Anterior cingulate cortex (tissue), 58 donors: ENCODE results near the gene PIP5K1C.
"Not testable (repeated sequence)": the region's sequence is repeated elsewhere in the genome, so short reads cannot be mapped to it uniquely, and the experiment has no call there.

Experiments used
- DNase-seq, 58 donors: peaks; one replicate each; lab custom pipeline; 2025; lab: John Stamatoyannopoulos, UW

Gene PIP5K1C

DNA sequence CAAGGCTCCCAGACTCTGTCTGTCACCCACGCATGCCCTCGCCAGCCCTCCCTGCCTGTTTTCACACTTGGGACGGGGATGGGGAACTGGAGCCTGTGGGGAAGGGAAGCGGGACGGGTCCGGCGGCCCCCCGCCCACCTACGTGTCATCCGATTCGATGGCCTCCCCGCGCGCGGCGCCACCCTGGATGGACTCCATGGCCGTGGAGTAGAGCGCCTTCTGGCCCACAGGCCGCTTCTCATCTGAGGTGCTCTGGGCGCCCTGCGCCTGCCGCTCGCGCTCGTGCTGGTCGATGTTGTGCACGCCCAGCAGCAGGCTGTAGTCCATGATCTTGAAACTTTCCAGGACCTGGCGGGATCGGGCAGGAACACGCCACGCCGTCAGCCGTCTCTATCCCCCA is 48.6 kb downstream of the PIP5K1C start:
- DNase-seq = no peak

DNA sequence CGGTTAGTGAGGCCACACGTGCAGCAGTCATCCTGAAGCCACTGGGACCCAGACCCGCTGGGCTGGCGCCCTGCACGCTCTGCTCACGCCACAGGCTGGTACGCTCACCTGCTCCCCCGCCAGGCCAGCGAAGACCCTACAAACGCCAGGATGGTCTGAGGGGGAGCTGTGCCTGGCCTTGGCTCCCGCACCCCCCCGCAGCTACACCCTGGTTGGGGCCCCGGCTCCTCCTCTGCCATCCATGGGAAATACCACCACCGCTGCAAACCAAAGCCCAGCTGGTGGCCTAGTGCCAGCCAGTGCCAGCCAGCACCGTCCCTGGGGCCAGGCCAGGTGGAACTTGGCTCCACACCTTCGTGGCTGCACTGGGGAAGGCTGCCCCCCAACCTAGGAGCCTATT is 50.4 kb downstream of the PIP5K1C start:
- DNase-seq = peak in 2 of 58 donors; percentile 16 to 56

DNA sequence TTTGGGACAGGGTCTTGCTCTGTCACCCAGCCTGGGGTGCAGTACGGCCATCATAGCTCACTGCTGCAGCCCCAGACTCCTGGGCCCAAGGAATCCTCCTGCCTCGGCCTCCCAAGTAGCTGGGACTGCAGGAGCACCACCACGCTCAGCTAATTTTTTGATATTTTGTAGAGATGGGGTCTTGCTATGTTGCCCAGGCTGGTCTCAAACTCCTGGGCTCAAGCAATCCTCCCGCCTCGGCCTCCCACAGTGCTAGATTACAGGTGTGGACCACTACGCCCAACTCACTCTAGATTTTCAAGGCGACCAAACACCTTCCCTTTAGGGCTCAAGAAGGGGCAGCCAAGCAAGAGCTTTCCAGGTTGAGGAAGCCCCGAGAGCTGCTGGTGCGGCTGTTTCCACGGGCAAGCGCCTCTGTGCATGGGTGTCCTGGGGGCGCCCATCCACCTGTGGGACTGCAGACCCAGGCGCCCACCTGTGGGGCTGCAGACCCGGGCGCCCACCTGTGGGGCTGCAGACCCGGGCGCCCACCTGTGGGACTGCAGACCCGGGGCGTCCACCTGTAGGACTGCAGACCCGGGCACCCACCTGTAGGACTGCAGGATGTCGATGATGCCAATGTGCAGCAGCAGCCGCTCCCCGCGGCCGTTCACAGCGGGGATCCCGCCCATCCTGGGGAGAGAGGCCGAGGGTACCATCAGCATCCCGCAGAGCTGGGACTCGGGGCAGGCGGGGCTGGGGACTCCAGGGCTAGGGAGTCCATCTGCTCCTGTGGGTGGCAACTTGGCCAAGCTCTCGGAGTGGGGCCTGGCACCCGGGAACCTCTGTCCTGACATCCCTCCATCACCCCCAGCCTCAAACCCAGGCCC is 52.0 kb downstream of the PIP5K1C start:
- DNase-seq = no peak

DNA sequence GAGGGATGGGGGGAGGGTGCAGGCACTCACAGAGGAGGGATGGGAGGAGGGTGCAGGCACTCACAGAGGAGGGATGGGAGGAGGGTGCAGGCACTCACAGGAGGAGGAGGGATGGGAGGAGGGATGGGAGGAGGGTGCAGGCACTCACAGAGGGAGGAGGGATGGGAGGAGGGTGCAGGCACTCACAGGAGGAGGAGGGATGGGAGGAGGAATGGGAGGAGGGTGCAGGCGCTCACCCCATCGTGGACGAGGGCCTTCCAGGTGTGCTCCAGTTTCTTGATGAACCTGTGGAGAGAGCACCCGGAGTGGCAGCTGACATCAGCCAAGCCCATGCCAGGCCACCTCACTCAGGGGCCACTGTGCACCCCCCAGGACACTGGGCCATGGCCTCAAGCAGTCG is 53.2 kb downstream of the PIP5K1C start:
- not testable (repeated sequence) for DNase-seq

DNA sequence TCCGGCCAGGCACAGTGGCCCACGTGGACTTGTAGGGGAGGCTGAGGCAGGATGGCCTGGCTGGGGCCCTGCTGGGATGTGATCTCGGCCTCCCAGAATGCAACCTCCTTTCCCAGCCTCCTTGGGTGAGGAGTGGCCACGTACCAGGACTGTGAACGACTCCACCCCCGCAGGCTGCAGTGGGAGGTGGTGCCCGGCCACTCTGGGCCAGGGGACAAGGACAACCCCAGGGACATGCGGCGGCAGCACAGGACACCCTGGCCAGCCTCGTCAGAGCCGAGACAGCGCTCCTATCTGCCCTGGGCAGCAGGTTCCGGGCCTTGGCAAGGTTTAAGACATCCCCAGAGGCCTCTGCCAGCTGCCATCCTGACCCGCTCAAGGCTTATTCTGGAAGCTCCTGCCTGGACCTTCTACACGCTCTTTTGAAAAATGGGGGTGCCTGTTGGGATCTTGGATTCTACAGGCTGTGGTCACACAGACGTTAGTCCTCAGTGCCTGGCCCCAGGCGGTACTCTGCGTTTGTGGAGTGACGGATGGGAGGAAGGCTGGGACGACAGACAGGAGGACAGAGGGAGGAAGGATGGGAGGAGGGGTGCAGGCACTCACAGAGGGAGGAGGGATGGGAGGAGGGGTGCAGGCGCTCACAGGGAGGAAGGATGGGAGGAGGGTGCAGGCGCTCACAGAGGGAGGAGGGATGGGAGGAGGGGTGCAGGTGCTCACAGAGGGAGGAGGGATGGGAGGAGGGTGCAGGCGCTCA is 53.8 kb downstream of the PIP5K1C start:
- no peak for DNase-seq

DNA sequence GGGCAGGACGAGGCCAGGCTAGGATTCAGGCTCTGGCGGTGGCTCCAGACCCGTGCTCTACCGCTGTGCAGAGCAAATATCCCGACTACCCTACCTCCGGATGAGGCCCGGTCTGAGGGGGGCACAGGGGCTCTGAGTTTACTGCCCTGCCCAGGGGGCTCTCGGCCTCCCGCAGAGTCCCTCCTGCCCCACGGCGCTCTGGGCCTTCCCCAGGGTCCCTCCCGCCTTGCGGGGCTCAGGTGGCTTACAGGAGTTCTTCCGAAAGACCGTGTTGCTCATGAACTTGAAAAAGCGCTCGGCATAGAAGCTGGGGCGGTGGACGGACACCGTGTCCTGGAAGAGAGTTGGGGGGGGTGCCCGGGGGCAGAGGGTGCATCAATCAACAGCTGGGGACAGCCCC is 54.5 kb downstream of the PIP5K1C start:
- no peak for DNase-seq

DNA sequence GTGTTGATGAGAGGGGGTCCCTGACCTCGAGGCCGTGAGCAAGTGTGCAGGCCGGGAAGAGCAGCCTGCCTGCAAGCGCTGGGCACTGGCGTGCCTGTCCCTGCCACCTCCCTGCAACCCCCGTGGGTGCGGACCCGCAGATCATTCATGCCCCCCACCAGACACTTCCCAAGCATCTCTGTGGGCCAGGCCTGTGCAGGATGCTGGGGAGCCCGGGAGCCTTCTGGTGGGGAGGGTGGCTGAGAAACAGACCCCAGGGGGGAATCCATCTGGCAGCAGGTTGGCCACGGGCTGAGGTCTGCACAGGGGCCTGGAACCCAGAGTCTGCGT is 55.2 kb downstream of the PIP5K1C start:
- DNase-seq = peak in 1 of 58 donors; percentile 64

DNA sequence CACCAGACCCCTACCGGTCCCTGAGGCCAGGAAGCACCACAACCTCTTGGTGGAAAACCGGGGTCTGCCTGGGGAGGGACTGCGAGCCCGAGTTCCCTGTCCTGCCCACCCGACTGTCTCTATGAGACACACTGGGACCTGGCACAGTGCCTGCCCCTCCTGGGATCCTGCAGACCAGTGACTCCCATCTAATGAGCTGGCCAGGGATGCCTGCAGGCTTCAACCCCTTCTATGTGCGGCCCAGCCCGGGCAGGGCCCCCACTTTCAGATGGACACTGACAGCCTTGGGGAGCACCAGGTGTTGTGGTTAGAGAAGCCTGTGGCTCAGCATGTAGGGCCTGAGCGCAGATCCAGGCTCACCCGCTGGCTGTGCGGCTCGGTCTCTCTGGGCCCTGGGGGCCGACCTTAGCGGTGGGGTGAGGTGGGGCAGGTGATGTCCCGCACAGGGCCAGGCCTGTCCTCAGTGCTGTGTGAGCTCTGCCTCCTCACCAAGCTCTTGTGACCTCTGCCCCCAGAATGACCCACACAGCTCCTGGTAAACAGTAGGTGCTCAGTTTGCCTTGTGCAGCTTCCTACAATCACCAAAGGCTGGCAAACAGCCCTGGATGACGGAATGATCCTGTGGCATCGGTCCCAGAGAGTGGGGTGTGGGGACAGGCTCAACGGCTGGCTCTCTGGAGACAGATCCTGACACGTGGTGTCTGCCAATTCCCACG is 55.8 kb downstream of the PIP5K1C start:
- peak; percentile 22 to 97 (median 86) for DNase-seq

DNA sequence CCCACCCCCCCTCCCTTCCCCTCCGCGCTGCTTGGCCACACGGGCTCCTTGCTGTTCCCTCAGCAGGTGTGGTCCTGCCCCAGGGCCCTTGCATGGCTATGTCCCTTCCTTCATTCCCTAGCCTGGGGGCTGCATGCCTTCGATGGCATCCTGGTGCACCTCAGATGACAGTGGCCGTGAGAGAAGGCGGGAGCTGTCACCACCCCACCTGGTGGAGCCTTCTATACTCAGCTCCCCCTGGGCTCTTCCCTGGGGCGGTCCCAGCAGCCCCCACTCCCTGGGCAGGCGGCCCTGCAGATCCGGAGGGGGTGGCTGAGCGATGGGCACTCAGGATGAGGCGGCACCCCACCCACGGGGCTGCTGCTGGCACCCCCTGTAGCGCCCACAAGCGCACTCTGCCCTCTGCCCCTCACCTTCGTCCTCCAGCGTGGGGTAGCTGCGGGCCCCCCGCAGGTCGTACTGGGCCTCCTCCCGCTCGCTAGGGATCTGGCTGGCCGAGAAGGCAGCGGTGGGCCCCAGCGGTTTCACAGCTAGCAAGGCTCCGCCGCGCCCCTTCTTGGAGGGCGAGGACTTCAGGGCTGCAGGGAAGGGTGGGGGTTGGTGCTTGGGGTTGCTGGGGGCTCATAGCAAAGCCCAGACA is 56.5 kb downstream of the PIP5K1C start:
- no peak for DNase-seq

DNA sequence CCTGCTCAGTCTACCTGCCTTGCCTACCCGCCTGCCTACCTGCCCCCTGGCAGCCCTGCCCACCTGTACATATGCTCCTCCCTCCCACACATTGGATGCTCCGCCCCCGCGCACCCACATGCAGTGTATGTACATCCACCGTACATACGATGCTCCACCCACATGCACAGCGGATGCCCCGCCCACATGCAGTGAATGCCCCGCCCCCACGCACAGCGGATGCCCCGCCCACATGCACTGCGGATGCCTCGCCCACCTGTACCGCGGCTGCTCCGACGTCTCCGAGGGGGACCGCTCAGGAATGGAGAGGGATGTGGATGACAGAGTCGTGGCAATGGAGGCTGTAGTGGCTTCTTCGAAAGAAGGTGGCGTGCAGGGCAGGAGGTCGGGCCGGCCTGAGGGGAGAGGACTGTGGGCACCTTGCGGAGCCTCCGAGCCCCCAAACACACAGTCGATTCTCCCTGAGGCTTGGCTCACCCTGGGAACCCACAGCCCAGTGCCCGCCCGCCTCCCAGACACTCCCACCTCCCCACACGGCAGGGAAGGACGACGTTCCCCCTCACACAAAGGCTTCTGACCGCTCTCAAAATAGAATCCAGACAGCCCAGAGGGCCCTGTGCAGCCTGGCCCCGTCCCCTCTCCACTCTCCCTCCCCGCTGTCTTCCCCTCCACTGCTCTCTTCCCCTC is 57.1 kb downstream of the PIP5K1C start:
- DNase-seq = peak in 5 of 58 donors; percentile 5 to 63 (median 12)

DNA sequence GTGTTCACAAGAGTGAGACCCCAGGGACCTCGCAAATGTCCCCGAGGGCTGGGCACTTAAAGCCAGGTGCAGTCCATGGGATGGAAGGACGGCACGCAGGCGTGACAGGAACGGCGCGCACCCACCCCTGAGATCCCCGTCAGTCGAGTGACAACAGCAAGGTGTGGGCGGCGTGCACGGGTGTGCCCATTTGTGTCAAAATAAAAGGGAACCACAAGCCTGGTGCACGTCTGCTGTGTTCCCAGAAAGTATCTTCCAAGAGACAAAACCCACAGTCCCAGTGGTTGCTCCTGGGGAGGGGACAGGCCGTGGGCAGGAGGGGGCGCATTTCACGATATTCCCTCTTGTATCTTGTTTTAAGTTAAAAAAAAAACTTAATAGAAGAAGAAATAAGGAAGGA is 58.0 kb downstream of the PIP5K1C start:
- peak in 9 of 58 donors; percentile 6 to 31 (median 14) for DNase-seq

DNA sequence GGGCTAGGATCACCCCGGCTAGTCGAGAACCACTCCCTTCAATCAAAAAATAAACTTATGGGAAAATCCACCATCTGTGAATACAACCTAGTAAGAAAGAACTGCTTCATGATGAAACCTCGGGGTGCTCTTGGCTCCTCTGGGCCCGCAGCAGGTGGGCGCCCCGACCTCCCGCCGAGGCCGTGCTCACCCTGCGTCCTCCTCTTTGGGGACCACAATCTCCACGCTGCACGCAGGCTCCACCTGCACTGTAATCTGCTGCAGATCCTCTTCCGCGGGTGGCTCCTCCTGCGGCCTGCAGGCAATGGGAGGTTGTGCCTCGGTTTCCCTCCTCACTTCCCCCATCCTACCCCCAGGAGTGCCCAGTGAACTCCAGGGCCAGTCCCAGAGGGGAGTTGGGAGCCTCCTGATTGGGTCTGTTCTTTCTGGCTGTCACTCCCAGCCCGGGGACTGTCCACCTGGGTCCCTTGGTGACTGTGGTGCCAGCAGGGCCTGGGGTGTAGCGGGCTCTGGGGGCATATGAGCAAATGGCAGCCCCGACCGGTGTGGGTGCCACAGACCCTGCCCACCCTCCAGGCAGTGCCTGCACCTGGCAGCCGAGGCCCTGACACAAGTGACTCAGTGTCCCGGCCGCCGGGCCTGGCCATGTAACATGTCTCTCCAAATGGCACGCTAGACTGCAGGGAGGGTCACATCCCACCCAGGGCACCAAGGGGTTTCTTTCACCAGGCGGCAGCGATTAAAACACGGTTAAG is 58.6 kb downstream of the PIP5K1C start:
- no peak for DNase-seq

DNA sequence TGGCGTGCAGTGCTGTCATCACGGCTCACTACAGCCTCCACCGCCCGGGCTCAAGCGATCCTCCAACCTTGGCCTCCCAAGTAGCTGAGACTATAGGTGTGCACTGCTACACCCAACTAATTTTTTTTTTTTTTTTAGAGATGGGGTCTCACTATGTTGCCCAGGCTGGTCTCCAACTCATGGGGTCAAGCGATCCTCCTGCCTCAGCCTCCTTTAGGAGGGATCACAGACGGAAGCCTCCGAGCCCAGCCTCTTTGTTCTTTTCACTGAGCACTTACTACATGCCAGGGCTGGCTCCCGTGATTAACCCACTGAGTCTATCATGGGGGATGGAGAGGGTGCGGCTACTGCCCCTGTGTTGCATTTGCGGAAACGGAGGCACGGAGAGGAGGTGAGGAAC is 60.8 kb downstream of the PIP5K1C start:
- DNase-seq = no peak

DNA sequence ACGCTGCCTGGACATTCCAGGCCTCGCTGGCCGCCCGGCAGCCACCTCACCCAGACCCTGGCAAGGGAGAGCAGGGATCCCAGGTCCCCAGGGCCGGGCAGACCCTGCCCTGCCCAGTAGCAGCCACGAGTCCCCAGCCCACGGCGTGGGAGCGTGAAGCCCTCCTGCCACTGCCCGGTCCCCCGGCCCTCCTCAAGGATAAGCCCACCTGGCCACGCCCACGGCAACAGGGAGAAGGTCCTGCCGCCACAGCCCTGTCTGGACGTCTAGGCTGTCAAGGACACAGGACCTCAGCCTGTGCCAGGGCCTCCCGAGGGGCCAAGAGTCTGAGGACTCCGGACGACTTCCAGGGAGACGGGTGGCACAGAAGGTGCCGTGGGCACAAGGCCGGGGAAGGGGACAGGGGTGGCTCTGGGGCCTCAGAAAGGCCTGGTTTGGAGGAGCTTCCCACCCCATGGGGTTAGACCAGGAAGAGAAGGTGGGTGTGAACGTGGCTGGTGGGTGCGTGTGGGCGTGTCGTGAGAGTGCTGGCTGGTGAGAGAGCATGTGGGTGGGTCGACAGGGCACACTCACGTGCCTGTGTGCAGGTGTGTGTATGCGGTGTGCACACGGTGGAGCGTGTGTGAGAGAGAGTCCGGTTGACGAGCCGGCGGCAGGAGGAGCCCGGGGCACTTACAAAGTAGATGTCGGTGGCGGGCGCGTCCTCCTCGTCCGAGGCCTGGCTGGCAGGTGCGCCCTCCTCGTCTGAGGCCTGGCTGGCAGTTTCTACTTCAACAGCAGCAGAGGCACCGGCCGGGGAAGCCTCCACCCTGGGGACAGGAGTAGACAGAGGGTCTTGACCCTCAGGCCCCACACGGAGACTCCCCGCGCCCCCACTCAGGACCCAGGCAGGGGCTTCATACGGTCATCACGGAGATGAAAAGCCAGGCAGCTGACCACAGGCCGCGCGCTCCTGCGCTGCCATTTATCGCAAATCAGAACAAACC is 61.8 kb downstream of the PIP5K1C start:
- DNase-seq = no peak

DNA sequence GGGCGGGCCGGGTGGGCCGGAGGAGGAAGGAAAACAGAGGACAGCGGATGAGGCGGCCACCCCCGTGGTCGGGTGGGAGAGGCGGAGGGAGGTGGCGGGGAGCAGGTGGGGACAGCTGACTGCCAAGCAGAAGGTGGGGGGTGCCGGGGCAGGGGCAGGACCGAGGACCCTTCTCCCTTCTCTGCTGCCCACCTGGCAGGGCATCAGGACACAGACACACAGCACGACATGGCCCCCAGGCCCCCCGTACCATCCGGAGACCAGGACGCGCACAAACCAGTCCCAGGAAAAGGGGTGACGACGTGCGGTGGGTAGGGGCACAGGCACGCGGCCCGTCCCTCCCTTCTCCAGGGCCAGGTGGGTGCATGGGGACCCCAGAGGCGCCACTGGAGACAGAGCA is 62.6 kb downstream of the PIP5K1C start:
- DNase-seq = no peak

DNA sequence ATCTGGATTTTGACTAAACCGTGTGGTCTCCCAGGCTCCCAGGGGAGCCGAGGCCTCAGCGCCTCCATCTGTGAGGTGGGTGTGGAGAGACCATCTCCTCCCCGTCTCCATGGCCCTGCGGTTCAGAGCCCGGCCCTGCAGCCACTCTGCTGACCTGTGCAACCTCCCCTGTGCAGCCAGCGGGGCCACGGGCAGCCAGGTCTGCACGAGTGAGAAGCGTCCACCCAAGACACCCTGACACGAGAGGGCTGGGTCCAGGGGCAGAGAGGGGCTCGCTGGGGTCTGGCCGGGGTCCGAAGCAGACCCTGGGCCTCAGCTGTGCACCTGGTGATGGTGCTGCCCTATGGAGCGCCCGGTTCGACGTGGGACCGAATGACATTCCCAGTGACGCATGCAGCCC is 63.3 kb downstream of the PIP5K1C start:
- no peak for DNase-seq

DNA sequence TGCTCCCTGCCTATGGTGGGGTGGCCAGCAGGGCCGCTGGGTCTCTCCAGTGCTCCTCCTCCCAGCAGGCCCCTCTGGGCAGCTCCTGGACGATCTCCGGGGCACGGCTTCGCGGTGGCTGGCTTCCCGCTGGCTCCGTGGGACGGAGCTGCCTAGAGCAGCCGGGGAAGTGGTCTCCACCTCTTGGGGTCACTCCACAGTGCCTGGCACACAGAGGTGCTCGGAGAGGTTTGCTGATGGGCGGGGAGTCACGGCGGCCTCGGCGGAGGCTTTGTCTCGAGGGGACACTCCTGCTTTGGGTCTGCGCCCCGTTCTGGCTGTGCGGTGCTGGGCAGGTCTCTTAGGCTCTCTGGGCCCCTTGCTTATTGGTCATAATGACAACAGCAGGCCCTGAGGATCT is 63.8 kb downstream of the PIP5K1C start:
- no peak for DNase-seq

DNA sequence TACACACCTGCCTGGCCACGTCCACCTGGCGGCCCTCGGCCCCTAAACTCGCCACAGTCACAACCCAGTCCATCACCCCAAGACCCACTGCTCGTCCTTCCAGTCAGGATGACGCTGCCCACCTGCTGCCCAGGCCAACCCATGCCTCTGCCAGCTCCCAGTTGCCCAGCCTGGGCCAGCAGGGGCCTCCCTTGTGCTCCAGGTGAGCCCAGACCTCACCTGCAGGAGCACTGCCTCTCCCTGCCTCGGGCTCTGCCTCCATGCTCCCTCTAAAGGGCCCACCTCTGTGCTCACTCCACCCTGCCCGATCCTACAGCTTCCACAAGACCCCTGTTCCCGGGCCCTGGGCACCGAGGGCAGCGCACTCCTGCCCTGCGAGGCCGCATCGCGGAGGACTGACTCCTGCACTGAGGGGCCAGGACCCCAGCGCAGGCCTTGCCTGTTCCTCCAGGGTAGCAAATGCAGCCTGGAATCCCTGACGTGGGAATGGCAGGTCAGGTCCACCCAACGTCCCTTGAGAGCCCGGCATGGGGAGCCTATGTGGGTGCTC is 65.7 kb downstream of the PIP5K1C start:
- DNase-seq = no peak
